HG02840 (cell line): ENCODE results near the gene DEFB123.
A peak's percentile ranks its signal among the peaks of the same experiment; 100 is the strongest.

Experiments used
- ATAC-seq: cut with Tn5 transposase; IDR thresholded peaks from one replicate; pipeline ENCODE4 v1.9.1; 2021; ENCODE audit warnings: mild to moderate bottlenecking, moderate library complexity, moderate number of reproducible peaks; ENCODE audit not compliant: unreplicated experiment, low FRiP score

DEFB123 gene

DNA sequence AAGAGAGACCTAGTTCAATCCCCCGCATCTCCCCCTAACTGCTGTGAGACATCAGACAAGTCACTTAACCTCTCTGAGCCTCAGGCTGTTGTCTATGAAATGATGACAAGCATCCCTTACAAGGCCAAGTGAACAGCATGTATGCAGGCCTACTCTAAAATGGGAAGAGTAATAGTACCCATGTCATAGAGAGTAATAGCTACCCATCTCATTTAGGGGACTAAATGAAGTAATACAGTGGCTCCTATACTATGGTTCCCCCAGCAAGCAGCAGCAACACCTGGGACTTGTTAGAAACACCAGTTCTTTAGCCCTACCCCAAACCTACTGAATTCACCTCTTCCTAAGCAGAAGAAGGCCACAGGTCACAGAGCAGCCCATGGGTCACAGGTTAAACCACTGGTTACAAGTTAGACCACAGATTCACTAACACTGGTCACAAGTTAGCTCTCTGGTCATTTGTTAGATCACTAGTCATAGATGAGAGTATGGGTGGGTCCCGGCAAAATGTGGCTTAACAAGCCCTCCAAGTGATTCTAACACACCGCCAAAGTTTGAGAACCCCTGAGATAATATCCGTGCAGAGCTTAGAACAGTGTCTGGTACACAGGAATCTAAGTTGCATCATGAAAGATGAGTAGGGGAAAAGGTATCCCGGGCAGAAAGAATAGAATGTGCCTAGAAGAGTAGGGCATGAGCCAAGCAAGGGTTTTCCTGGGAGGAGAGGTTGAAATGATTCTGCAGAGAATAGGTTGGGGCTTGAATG, 33.1 kb downstream of the DEFB123 start:
- ATAC-seq, result no peak

GRCh38 chr20:31474097-31474436, 33.6 kb downstream of the DEFB123 start:
- peak; percentile 64 for ATAC-seq

DNA sequence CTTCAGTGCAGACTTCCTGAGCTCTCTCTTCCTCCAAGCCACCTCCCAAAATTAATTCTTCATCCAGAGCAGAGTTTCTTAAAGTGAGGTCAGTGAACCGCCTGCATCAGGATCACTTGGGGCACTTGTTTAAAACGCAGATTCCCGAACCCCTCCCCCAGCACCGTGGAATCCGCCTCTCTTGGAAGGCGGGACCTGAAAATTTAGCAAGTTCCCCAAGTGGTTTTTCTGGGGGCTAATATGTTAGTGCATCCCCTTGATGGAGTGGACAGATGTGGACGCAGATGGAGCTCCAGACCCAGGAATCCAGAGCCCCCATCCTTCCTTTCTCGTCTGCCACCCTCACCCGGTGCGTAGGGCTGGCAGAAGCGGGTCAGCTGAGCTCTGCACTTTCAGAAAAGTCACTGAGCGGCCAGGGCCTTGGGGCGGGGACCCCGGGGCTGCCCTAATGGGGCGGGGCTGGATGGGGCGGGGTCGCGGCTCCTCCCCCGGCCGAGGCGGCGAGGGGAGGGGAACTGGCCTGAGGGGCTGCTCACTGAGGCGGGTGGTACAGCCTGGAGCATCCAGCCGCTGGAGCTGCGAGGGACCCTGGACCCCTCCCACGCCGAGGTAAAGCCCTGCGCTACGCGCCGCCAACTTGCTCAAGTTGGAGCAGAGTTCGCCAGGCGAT, 34.5 kb downstream of the DEFB123 start, which contains the start of the genes DEFB124 and REM1:
DEFB124 (minus strand) TSS at position 370 of the 670 bp plus-strand sequence. CDS start 2,114 bp downstream, outside the sequence.
REM1 (plus strand) TSS at position 531 of the 670 bp plus-strand sequence. CDS start 1,158 bp downstream, outside the sequence.
- no peak for ATAC-seq

- no peak for ATAC-seq
Observed at GRCh38 chr20:31475472-31476293, 35.3 kb downstream of the DEFB123 start.

- ATAC-seq, result no peak
Observed at GRCh38 chr20:31476294-31476585, 35.8 kb downstream of the DEFB123 start.

DNA sequence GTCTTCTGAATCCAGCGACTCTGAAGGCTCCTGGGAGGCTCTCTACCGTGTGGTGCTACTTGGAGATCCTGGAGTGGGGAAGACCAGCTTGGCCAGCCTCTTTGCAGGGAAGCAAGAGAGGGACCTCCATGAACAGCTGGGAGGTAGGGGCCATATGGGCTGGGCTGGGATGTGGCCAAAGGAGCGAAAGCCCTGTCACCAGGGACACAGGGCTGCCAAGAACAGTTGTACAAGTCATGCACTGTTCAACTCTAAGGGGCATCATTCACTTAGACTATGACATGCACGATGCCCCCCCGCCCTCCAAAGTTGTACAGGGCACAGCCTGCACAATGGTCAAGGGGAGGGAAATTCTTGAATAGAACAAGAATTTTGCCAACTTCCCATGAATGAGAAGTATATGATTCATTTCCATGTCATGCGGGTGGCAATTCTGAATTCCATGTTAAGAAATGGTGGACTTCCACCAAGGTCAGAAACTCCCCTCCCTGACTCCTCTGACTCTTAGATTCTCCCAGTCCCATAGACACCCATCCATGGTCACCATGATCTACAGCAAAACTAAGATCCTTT, 36.3 kb downstream of the DEFB123 start:
- no peak for ATAC-seq

- ATAC-seq, result no peak
Observed at GRCh38 chr20:31484001-31484400, 43.6 kb downstream of the DEFB123 start.

DNA sequence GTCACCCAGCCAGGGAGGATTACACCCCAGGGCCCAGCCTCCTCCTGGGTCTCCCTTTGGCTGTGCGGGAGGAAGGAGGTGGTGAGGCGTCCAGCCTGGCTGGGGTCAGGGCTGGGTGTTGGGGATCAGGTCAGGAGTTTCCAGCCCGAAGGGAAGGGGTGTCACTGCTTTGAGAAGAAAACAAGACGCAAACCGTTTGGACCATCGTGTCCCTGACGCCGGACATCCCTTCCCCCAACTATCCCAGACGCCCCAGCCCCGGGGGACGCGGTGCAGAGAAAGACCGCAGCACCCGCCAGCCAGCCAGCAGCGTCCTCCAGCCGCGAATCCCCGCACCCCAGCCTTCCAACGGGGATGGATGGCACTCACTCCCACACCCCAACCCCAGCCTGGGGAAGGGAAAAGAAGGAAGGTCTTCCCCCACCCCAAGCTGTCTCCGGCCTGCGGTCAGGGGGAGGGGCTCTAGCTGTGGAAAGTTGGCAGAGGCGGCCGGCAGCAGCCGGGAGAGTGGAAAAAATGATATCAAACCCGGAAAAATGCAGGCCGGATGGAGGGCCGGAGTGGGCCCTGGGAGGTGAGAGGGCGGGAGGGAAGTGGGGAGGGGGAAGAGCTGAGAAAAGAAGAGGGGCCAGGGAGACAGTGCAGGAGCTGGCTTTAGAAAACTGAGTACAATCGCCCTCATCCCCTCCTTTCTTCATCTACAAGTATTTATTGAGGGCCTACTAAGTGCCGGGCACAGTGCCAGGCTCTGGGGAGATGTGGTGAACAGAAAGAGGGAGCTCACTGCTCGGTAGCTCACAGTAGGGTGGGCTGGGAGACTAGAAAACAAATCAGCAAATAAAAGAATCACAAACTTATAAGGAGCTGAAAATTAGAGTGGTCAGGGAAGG, 45.3 kb downstream of the DEFB123 start:
- no peak for ATAC-seq

DNA sequence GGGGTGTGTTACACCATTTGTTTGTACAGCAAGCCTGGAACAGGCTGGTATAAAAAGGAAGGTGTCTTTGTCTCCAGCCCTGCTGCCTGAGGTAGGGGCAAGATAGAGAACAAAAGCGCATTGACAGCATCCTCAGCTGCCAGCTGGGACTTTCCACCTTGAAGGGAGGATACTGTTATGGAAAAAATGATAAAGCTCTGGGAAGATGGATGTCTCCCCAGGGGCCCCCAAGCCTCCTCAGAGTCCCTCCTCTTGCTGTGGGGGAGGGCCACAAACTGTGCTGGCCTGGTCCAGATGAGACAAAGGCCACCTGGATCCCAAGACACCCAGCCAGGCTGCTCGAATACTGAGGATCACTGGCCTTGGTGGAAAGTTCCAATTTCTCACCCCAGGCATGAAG, 47.7 kb downstream of the DEFB123 start:
- no peak for ATAC-seq

- ATAC-seq, result no peak
Observed at GRCh38 chr20:31489152-31489551, 48.7 kb downstream of the DEFB123 start.

GRCh38 chr20:31490752-31491151, 50.3 kb downstream of the DEFB123 start:
- ATAC-seq, result no peak

- no peak for ATAC-seq
Observed at GRCh38 chr20:31494131-31494530, 53.7 kb downstream of the DEFB123 start.

DNA sequence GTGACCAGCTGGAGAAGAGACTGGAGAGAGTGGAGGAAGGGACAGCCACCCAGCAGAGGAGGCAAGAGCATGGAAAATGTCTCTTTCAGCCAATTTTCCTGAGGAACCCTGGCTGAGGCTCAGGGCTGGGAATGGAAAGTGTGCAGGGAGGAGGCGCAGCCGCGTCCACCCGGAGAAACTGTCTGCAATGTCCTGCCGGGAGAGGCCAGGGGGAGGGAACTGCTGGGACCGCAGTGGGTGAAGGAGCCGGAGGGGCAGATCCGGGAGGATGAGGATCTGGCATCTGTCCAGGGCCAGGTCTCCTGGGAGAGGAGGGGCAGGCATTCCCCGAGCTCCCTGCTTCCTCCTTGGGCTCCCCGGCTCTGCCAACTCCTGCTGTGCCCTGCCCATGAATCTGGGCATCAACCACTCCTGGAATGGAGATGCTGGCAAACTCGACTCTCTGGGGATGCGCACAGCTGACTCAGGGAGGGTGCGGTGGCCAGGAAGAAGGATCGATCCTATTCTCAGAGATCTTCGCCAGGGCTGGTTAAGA, 56.4 kb downstream of the DEFB123 start:
- no peak for ATAC-seq

DNA sequence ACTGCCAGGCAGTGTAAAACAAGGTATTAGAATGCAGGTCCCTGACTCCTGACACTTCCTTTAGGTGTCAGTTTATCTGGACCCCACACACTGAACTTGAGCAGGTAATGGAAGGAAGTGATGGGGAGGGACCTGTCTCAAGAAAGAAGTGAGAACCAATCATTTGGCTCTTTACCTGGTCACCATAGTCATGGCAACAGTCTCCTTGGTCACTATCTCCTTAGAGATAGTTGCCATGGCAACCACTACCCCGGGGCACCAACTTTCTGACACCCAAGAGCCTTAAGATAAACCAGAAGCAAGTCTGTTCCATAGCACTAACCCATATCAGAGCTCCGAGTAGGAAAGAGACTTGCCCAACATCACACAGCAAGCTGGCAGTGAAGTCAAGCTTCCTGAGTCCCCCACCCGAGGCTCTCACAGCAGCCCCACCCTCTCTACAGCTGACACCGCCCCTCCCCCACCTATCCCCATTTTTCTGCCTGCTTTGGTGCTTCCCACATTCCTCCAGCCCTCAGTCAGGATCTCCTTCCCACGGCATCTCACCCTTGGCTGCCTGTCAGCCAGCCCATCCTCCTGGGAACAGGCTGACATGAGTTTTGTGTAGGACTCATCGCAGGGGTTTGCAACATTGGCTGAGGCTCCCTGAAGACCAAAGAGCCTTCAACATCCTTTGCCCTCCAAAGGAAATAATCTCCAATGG, 57.6 kb downstream of the DEFB123 start:
- no peak for ATAC-seq
